ENCODE data around the gene ATP23.

DNA sequence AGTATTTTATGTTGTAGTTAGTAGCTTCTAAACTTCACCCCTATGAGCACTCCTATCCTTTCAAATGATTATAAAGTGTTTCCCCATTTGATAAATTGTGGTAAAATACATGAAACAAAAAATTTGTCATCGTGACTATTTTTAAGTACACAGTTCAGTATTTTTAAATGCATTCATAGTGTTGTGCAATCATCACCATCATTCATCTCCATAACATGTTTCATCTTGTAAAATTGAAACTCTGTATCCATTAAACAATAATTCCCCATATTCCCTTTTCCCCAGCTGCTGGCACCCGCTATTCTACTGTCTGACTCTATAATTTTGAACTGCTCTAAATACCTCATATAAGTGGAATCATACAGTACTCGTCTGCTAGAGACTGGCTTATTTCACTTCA lies 52.5 kb downstream of the ATP23 start:
- TF ChIP-seq CTCF (conservative IDR thresholded peaks at IDR 0.05; ENCODE audit: low read length) (no peak), EZH2phosphoT487 (IDR thresholded peaks at IDR 0.05; ENCODE audit: borderline replicate concordance) (no peak)
